ENCODE measurements around the gene FBXW8. TPM values are rescaled to one million over a fixed set of nuclear protein-coding genes. Genes with fewer than 3 reads are reported as not detected.

The FBXW8 gene
- total RNA-seq, 1 experiment from 2014 or later, result 34.8 TPM

DNA sequence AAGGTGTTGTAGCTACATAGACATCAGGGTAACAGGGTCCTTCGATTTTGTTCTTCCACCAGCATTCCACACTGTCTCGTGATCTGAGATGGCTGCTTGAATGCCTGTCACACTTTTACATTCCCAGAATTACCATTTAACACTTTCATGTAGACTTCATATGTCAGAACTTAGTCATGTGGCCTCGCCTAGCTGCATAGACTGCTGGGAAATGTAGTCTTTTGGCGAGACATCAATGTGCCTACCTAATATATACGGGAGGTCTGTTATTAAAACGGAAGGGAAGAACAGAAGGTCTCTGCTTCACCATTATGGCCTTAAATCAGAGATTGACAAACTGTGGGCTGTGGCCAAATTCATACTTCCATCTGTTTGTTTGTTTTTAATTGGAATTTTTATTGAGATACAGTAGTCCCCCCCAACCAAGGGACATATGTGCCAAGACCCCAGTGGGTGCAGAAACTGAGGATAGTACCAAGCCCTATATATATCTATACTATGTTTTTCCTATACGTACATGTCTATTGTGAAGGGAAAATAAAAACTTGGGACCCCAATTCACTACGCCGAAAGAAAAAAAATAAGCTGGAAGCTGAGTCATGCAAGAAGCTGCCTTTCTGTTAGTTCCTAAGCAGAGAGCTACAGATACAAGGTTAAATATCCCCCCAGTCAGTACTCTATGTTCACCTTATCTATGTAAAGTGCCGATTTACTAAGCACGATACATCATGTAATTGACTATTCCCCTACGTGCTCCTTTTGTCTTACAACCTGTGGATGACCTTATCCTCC lies 18.2 kb upstream of the FBXW8 start:
- peak; percentile 65 for DNase-seq
- H3K4me2 ChIP-seq (ENCODE audit: low read depth, low read length, poor library complexity, severe bottlenecking), result no peak overlapping the region
- no peak overlapping the region for H3K4me3 ChIP-seq (ENCODE audit: low read length)
- no peaks in the 10 kb centered on the region for H3K9me3 ChIP-seq (ENCODE audit: low read length)
- H3K27ac ChIP-seq (ENCODE audit: low read length), result no peak overlapping the region
- no peak overlapping the region for H2AFZ ChIP-seq (ENCODE audit: low read length)
- H3K79me2 ChIP-seq (ENCODE audit: low read length), result no peaks in the 10 kb centered on the region
- H3K36me3 ChIP-seq (ENCODE audit: insufficient read depth, low read length), result no peaks in the 10 kb centered on the region
- no peaks in the 10 kb centered on the region for H3K4me1 ChIP-seq (ENCODE audit: low read length)
- H4K20me1 ChIP-seq (ENCODE audit: insufficient read depth, low read depth, low read length), result no peaks in the 10 kb centered on the region
- H3K9ac ChIP-seq (ENCODE audit: low read length), result no peak overlapping the region
- no peaks in the 10 kb centered on the region for H3K27me3 ChIP-seq (ENCODE audit: low read length)
- no peaks in the 10 kb centered on the region for H3K9me2 ChIP-seq (replicated peaks; ENCODE audit: insufficient read depth, low read length)

DNA sequence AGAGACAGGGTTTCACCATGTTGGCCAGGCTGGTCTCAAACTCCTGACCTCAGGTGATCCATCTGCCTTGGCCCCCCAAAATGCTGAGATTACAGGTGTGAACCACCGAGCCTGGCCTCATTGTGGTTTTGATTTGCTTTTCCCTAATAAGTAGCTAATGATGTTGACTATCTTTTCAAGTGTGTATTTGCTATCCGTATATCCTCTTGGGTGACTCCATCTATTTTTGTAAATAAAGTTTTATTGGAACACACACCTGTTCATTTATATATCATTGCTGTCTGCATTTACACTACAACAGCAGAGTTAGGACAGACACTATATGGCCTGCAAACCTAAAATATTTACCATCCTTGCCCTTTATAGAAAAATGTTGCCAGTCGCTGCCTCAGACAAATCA lies 15.8 kb upstream of the FBXW8 start:
- H3K9me2 ChIP-seq (replicated peaks; ENCODE audit: insufficient read depth, low read length), result no peaks in the 10 kb centered on the region
- H3K9me3 ChIP-seq (ENCODE audit: low read length), result no peaks in the 10 kb centered on the region
- H3K4me2 ChIP-seq (ENCODE audit: low read depth, low read length, poor library complexity, severe bottlenecking), result no peak overlapping the region
- H2AFZ ChIP-seq (ENCODE audit: low read length), result no peak overlapping the region
- H3K36me3 ChIP-seq (ENCODE audit: insufficient read depth, low read length), result no peaks in the 10 kb centered on the region
- H3K4me1 ChIP-seq (ENCODE audit: low read length), result peaks cover 2% of the 10 kb centered on the region; the same call in 1 of the 2 replicates
- no peak overlapping the region for H3K9ac ChIP-seq (ENCODE audit: low read length)
- no peaks in the 10 kb centered on the region for H3K27me3 ChIP-seq (ENCODE audit: low read length)
- no peak overlapping the region for H3K4me3 ChIP-seq (ENCODE audit: low read length)
- H3K27ac ChIP-seq (ENCODE audit: low read length), result no peak overlapping the region
- H3K79me2 ChIP-seq (ENCODE audit: low read length), result no peaks in the 10 kb centered on the region
- no peaks in the 10 kb centered on the region for H4K20me1 ChIP-seq (ENCODE audit: insufficient read depth, low read depth, low read length)
- no peak for DNase-seq

DNA sequence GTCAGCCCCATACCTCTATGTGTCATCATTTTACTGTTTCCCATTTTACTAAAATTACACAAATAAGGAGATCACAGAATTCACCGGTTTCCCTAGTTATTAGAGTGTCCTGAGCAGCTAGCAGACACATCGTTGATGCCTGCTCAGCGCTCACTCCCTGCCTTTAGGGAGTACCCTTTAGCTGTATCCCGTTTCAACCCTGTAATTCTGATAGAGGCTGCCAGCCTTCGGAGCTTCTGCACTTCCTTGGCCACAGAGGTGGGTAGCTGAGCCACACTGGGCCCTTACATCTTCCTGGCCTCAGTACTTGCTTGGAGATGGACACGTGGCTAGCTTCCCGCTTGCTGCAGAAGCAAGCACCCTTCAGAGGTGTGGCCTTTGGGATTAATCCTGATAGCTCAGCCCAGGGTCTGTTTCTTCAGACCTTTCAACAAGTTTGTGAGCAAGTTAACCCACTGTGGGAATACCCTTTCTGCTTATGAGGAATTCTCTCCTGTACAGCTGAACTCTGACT lies 14.3 kb upstream of the FBXW8 start:
- H3K9ac ChIP-seq (ENCODE audit: low read length), result no peak overlapping the region
- no peaks in the 10 kb centered on the region for H3K9me3 ChIP-seq (ENCODE audit: low read length)
- no peak overlapping the region for H3K4me3 ChIP-seq (ENCODE audit: low read length)
- H3K79me2 ChIP-seq (ENCODE audit: low read length), result no peaks in the 10 kb centered on the region
- no peak overlapping the region for H3K27ac ChIP-seq (ENCODE audit: low read length)
- no peak overlapping the region for H2AFZ ChIP-seq (ENCODE audit: low read length)
- H3K9me2 ChIP-seq (replicated peaks; ENCODE audit: insufficient read depth, low read length), result no peaks in the 10 kb centered on the region
- H3K4me2 ChIP-seq (ENCODE audit: low read depth, low read length, poor library complexity, severe bottlenecking), result no peak overlapping the region
- H3K4me1 ChIP-seq (ENCODE audit: low read length), result peaks cover 2% of the 10 kb centered on the region; the same call in 1 of the 2 replicates
- no peak for DNase-seq
- no peaks in the 10 kb centered on the region for H4K20me1 ChIP-seq (ENCODE audit: insufficient read depth, low read depth, low read length)
- H3K27me3 ChIP-seq (ENCODE audit: low read length), result no peaks in the 10 kb centered on the region
- no peaks in the 10 kb centered on the region for H3K36me3 ChIP-seq (ENCODE audit: insufficient read depth, low read length)

DNA sequence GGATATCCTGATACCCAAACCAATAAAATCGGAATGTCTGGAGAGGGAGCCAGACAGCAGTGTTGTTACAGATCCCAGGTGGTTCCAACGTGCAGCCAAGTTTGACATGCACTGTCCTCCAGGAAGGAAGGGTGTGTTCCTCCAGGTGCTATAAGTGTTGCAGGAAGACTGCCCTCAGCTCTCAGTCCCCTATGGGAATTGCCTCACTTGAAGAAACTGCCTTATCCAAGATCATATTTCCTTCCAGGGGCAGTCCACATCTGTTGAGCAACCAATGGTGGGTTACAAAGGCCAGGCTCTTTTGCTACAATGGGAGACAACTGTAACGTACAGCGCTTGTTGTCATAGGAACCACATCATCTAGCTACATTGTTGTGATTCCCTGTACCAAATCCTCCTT lies 13.3 kb upstream of the FBXW8 start:
- no peaks in the 10 kb centered on the region for H4K20me1 ChIP-seq (ENCODE audit: insufficient read depth, low read depth, low read length)

DNA sequence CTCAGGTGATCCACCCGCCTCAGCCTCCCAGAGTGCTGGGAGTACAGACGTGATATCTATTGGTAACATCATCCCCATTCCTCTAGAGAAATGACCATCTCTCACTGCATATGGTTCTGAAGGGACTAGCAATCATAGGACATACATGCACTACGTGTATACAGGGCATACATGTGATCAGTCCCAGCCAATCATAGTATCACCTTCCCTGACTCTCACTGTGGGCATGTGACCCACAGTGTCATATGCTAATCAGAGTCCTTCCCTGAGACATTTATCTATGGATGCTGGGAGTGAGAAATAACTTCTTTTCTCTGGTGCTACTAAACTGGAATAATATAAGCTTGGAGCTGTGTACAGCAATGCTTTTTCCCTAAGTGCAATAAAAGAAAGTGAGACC lies 12.1 kb upstream of the FBXW8 start:
- Histone ChIP-seq H2AFZ (ENCODE audit: low read length) (no peak overlapping the region), H3K27ac (ENCODE audit: low read length) (no peak overlapping the region), H3K4me1 (ENCODE audit: low read length) (peaks cover 2% of the 10 kb centered on the region; the same call in 1 of the 2 replicates), H3K9me2 (replicated peaks; ENCODE audit: insufficient read depth, low read length) (no peaks in the 10 kb centered on the region), H3K4me2 (ENCODE audit: low read depth, low read length, poor library complexity, severe bottlenecking) (no peak overlapping the region), H3K79me2 (ENCODE audit: low read length) (no peaks in the 10 kb centered on the region), H3K9me3 (ENCODE audit: low read length) (no peaks in the 10 kb centered on the region), H3K27me3 (ENCODE audit: low read length) (no peaks in the 10 kb centered on the region), H3K9ac (ENCODE audit: low read length) (no peak overlapping the region), H3K36me3 (ENCODE audit: insufficient read depth, low read length) (no peaks in the 10 kb centered on the region), H4K20me1 (ENCODE audit: insufficient read depth, low read depth, low read length) (no peaks in the 10 kb centered on the region), H3K4me3 (ENCODE audit: low read length) (no peak overlapping the region)
- DNase-seq, result no peak

More for the DNA sequence above, 13.3 kb upstream of the FBXW8 start:
- Histone ChIP-seq H3K4me2 (ENCODE audit: low read depth, low read length, poor library complexity, severe bottlenecking) (no peak overlapping the region), H3K27ac (ENCODE audit: low read length) (no peak overlapping the region), H3K36me3 (ENCODE audit: insufficient read depth, low read length) (no peaks in the 10 kb centered on the region), H3K4me1 (ENCODE audit: low read length) (peaks cover 2% of the 10 kb centered on the region; the same call in 1 of the 2 replicates), H2AFZ (ENCODE audit: low read length) (no peak overlapping the region), H3K27me3 (ENCODE audit: low read length) (no peaks in the 10 kb centered on the region), H3K9me3 (ENCODE audit: low read length) (no peaks in the 10 kb centered on the region), H3K4me3 (ENCODE audit: low read length) (no peak overlapping the region), H3K9me2 (replicated peaks; ENCODE audit: insufficient read depth, low read length) (no peaks in the 10 kb centered on the region), H3K9ac (ENCODE audit: low read length) (no peak overlapping the region), H3K79me2 (ENCODE audit: low read length) (no peaks in the 10 kb centered on the region)
- no peak for DNase-seq

DNA sequence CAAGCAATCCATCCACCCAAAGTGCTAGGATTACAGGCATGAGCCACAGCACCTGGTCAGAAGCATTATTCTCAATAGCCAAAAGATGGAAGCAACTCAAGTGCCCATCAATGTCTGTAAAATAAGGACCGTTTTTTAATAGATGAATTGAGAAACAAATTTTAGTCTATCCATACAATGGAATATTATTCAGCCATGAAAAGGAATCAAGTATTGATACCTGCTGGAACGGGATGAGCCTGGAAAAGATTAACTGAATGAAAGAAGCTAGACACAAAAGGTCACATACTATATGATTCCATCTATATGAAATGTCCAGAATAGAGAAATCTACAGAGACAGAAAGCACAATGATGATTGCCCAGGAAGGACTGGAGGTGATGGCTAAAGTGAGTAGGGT lies 9.1 kb upstream of the FBXW8 start:
- Histone ChIP-seq H3K27me3 (ENCODE audit: low read length) (no peaks in the 10 kb centered on the region), H3K79me2 (ENCODE audit: low read length) (no peaks in the 10 kb centered on the region), H3K4me1 (ENCODE audit: low read length) (peaks cover 2% of the 10 kb centered on the region; the same call in 1 of the 2 replicates), H3K9ac (ENCODE audit: low read length) (no peak overlapping the region), H3K4me2 (ENCODE audit: low read depth, low read length, poor library complexity, severe bottlenecking) (no peak overlapping the region), H3K9me3 (ENCODE audit: low read length) (no peaks in the 10 kb centered on the region), H4K20me1 (ENCODE audit: insufficient read depth, low read depth, low read length) (no peaks in the 10 kb centered on the region), H3K36me3 (ENCODE audit: insufficient read depth, low read length) (no peaks in the 10 kb centered on the region), H3K27ac (ENCODE audit: low read length) (no peak overlapping the region), H3K4me3 (ENCODE audit: low read length) (no peak overlapping the region), H2AFZ (ENCODE audit: low read length) (no peak overlapping the region), H3K9me2 (replicated peaks; ENCODE audit: insufficient read depth, low read length) (no peaks in the 10 kb centered on the region)
- DNase-seq, result no peak

DNA sequence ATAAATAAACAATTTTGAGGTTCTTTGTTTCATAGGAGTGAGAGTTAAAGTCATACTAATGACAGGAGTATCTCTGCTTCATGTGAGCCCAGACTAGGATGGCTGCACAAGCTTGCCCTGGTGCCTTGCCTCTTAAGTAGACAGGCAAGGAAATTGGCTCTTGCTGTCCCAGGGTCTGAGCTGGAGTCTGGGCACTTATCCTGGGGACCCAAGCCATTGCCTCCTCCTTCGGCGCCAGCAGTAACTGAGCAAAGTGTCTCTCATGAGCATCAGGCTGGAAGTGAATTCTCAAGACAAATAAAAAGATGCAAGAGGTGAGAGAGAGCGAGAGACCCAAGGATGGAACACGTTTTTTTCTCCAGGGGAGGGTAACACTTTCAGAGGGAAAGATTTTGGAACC lies 6.9 kb upstream of the FBXW8 start:
- Histone ChIP-seq H3K9me3 (ENCODE audit: low read length) (no peaks in the 10 kb centered on the region), H3K27ac (ENCODE audit: low read length) (no peak overlapping the region), H3K4me3 (ENCODE audit: low read length) (no peak overlapping the region), H3K79me2 (ENCODE audit: low read length) (no peaks in the 10 kb centered on the region), H3K9me2 (replicated peaks; ENCODE audit: insufficient read depth, low read length) (no peaks in the 10 kb centered on the region), H3K4me2 (ENCODE audit: low read depth, low read length, poor library complexity, severe bottlenecking) (no peak overlapping the region), H3K9ac (ENCODE audit: low read length) (no peak overlapping the region), H2AFZ (ENCODE audit: low read length) (no peak overlapping the region), H3K4me1 (ENCODE audit: low read length) (no peaks in the 10 kb centered on the region; the same call in 1 of the 2 replicates), H3K36me3 (ENCODE audit: insufficient read depth, low read length) (no peaks in the 10 kb centered on the region), H4K20me1 (ENCODE audit: insufficient read depth, low read depth, low read length) (no peaks in the 10 kb centered on the region), H3K27me3 (ENCODE audit: low read length) (no peaks in the 10 kb centered on the region)
- DNase-seq, result no peak

DNA sequence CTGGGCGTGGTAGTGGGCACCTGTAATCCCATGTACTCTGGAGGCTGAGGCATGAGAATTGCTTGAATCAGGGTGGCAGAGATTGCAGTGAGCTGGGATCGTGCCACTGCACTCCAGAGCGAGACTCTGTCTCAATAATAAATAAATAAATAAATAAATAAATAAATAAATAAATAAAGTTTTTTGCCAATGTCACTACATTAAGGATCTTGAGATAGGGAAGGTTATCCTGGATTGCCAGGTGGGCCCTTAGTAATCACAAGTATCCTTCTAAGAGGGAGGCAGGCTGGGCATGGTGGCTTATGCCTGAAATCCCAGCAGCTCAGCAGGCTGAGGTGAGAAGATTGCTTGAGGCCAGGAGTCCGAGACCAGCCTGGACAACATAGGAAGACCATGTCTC lies 4.5 kb upstream of the FBXW8 start:
- Histone ChIP-seq H3K4me2 (ENCODE audit: low read depth, low read length, poor library complexity, severe bottlenecking) (no peak overlapping the region), H3K9ac (ENCODE audit: low read length) (no peak overlapping the region), H3K27me3 (ENCODE audit: low read length) (no peaks in the 10 kb centered on the region), H3K36me3 (ENCODE audit: insufficient read depth, low read length) (no peaks in the 10 kb centered on the region), H2AFZ (ENCODE audit: low read length) (no peak overlapping the region), H3K9me3 (ENCODE audit: low read length) (no peaks in the 10 kb centered on the region), H4K20me1 (ENCODE audit: insufficient read depth, low read depth, low read length) (no peaks in the 10 kb centered on the region), H3K27ac (ENCODE audit: low read length) (no peak overlapping the region), H3K4me1 (ENCODE audit: low read length) (peaks cover 5% of the 10 kb centered on the region), H3K9me2 (replicated peaks; ENCODE audit: insufficient read depth, low read length) (no peaks in the 10 kb centered on the region), H3K4me3 (ENCODE audit: low read length) (no peak overlapping the region), H3K79me2 (ENCODE audit: low read length) (peaks cover 11% of the 10 kb centered on the region)
- no peak for DNase-seq
